ENCODE data around the gene BFSP2. TPM values are rescaled to one million over a fixed set of nuclear protein-coding genes. Genes with fewer than 3 reads are reported as not detected.
A peak's percentile ranks its signal among the peaks of the same experiment; 100 is the strongest.

Gene BFSP2
- total and polyA plus RNA-seq, 2 experiments from 2014 or later, result not detected

DNA sequence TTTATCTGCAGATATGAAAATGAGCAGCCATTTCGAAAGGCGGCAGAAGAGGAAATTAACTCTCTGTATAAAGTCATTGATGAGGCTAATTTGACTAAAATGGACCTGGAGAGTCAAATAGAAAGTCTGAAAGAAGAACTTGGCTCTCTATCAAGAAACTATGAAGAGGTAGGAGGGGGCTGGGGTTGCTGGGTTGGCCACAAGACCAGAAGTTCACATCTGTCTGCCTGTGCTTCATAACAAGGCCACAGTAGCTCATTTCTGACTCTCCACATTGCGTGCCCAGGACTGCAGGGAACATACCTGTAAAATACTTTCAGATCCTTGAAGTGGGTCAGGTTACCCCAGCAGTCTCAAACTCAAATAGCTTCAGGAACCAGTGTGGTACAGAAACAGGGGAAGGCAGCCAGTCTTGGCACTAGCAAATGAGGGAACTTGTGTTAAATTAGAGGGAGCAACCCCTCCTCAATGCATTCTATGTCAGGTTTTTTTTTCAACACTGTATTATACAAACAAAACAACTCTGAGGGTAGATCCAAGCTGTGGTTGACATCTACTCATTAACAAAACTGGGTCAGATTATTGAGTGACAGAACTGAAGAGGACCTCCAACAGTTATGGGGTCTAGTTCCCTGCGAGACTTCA, 48.7 kb downstream of the BFSP2 start:
- no peaks in the 10 kb centered on the region for H3K9me2 ChIP-seq (ENCODE audit: insufficient read depth)
- no peaks in the 10 kb centered on the region for H4K20me1 ChIP-seq (ENCODE audit: insufficient read depth)
- H3K4me1 ChIP-seq (ENCODE audit: insufficient read depth), result peaks cover 7% of the 10 kb centered on the region
- in situ Hi-C loops (cut with MboI), result no loop called here
- H3K4me2 ChIP-seq (ENCODE audit: unreplicated experiment), result no peak overlapping the region
- H3K9me3 ChIP-seq (ENCODE audit: low read depth), result no peaks in the 10 kb centered on the region
- DNase-seq, result no peak
- H3K79me2 ChIP-seq (ENCODE audit: insufficient read depth), result no peaks in the 10 kb centered on the region
- H3K27ac ChIP-seq, result no peak overlapping the region
- H2AFZ ChIP-seq, result no peak overlapping the region
- H3K9ac ChIP-seq, result no peak overlapping the region
- H3K4me3 ChIP-seq, result no peak overlapping the region
- no peaks in the 10 kb centered on the region for H3K36me3 ChIP-seq (ENCODE audit: low read depth)
- no peaks in the 10 kb centered on the region for H3F3A ChIP-seq (ENCODE audit: insufficient read depth)
- no peaks in the 10 kb centered on the region; the same call in 1 of the 2 replicates for H3K27me3 ChIP-seq (replicated peaks; ENCODE audit: insufficient read depth)
- 68 to 71% methylated on average over 4 of the region's 4 CpGs for WGBS, 2 experiments (ENCODE audit: low coverage in 1 of 2, low lambda C conversion rate in 2 of 2, missing lambda C conversion rate in 2 of 2)
- no peak for TF ChIP-seq EZH2phosphoT487 (IDR thresholded peaks at IDR 0.05; ENCODE audit: insufficient read depth, low read depth)
- TF ChIP-seq EZH2 (IDR thresholded peaks at IDR 0.05; ENCODE audit: insufficient read depth, poor library complexity, severe bottlenecking), result no peak

DNA sequence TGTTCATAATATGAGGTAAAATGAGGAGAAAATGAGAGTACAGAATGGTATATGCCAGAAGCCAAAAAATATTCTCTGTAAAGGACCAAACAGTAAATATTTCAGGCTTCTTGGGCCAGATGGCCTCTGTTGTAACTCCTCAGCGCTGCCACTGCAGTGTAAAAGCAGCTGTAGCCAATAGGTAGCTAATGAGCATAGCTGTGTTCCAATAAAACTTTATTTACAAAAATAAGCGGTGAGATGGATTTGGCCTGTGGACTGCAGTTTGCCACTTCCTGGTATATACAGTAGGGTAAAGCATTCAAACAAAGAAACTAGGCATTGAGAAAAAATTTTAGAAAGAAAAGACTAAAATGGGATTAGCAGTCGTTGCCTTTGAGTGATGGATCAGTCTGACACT, 51.5 kb downstream of the BFSP2 start:
- Histone ChIP-seq H3K4me3 (no peak overlapping the region), H3K9me2 (ENCODE audit: insufficient read depth) (no peaks in the 10 kb centered on the region), H3K4me1 (ENCODE audit: insufficient read depth) (peaks cover 7% of the 10 kb centered on the region), H3K27me3 (replicated peaks; ENCODE audit: insufficient read depth) (no peaks in the 10 kb centered on the region; the same call in none of the 2 replicates), H3K9me3 (ENCODE audit: low read depth) (no peaks in the 10 kb centered on the region), H3F3A (ENCODE audit: insufficient read depth) (no peaks in the 10 kb centered on the region), H3K9ac (no peak overlapping the region), H4K20me1 (ENCODE audit: insufficient read depth) (no peaks in the 10 kb centered on the region), H3K36me3 (ENCODE audit: low read depth) (no peaks in the 10 kb centered on the region), H3K79me2 (ENCODE audit: insufficient read depth) (no peaks in the 10 kb centered on the region), H3K4me2 (ENCODE audit: unreplicated experiment) (no peak overlapping the region), H3K27ac (no peak overlapping the region), H2AFZ (no peak overlapping the region)
- 77 to 78% methylated on average over 3 of the region's 3 CpGs for WGBS, 2 experiments (ENCODE audit: low coverage in 1 of 2, low lambda C conversion rate in 2 of 2, missing lambda C conversion rate in 2 of 2)
- TF ChIP-seq EZH2 (IDR thresholded peaks at IDR 0.05; ENCODE audit: insufficient read depth, poor library complexity, severe bottlenecking), result no peak
- TF ChIP-seq EZH2phosphoT487 (IDR thresholded peaks at IDR 0.05; ENCODE audit: insufficient read depth, low read depth), result no peak
- DNase-seq, result no peak
- in situ Hi-C loops (cut with MboI), result loop anchor here (25.0 kb wide), 1 partner anchor 361 kb away; the partner anchor contains the start of gene SRPRB

DNA sequence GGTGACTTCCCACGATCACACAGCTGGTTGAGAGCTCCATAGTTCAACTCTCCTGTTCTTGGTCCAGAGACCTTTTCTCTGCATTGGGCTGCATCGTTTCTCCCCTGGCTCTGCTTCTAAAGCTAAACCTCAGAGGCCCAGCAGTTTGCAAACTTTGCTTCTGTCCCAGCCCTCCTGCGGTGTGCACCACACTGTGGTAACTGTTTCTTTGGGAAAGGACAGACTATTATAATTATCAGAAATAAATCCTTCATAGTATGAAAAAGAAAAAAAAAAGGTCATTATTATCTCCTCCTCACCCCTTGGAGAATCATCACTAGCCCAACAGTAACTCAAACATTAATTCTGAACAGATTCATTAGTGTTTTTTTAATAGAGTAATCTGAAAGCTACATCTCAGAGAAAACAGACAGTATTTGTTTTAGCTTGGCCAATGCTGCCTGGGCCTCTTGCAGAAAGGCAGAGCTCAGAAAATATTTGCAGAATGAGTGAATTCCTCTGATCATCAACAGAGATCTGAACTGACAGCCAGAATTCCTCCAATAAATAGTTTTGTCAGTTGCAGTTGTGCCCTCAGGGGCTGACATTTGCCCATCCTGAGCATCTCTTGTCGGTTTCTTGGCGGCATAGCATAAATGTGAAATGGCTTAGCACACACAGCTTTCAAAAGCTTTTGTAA, 52.9 kb downstream of the BFSP2 start:
- in situ Hi-C loops (cut with MboI), result loop anchor here (25.0 kb wide), 1 partner anchor 360 kb away; the partner anchor contains the start of gene SRPRB
- H3K27ac ChIP-seq, result no peak overlapping the region
- no peak overlapping the region for H3K4me3 ChIP-seq
- no peak overlapping the region for H2AFZ ChIP-seq
- no peaks in the 10 kb centered on the region for H4K20me1 ChIP-seq (ENCODE audit: insufficient read depth)
- H3K9me3 ChIP-seq (ENCODE audit: low read depth), result no peaks in the 10 kb centered on the region
- no peaks in the 10 kb centered on the region for H3K9me2 ChIP-seq (ENCODE audit: insufficient read depth)
- TF ChIP-seq EZH2 (IDR thresholded peaks at IDR 0.05; ENCODE audit: insufficient read depth, poor library complexity, severe bottlenecking) (no peak), EZH2phosphoT487 (IDR thresholded peaks at IDR 0.05; ENCODE audit: insufficient read depth, low read depth) (no peak)
- 15 to 17% methylated on average over 5 of the region's 5 CpGs for WGBS, 2 experiments (ENCODE audit: low coverage in 1 of 2, low lambda C conversion rate in 2 of 2, missing lambda C conversion rate in 2 of 2)
- H3K36me3 ChIP-seq (ENCODE audit: low read depth), result no peaks in the 10 kb centered on the region
- H3K27me3 ChIP-seq (replicated peaks; ENCODE audit: insufficient read depth), result no peaks in the 10 kb centered on the region; the same call in none of the 2 replicates
- H3K4me1 ChIP-seq (ENCODE audit: insufficient read depth), result peaks cover 7% of the 10 kb centered on the region
- no peaks in the 10 kb centered on the region for H3F3A ChIP-seq (ENCODE audit: insufficient read depth)
- H3K9ac ChIP-seq, result no peak overlapping the region
- no peaks in the 10 kb centered on the region for H3K79me2 ChIP-seq (ENCODE audit: insufficient read depth)
- DNase-seq, result peak; percentile 13
- no peak overlapping the region for H3K4me2 ChIP-seq (ENCODE audit: unreplicated experiment)

DNA sequence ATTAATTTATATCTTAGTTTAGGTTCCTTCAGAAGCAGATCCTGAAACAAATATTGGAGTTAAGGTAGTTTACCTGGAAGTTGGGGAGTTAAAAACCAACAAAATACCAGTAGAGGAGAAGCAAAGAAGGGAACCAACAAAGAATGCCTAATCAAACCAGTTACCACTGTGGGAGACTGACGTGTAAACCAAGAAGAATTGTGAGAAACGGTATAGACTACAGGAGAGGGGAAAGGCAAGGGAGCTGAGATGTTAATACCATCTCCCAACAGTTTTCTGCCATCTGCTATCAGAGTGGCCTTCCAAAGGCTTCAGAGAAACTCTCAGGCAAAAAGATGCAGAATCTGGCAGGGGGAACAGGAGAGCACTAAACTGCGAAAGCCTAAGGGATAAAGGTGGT, 53.5 kb downstream of the BFSP2 start:
- DNase-seq, result no peak
- Histone ChIP-seq H3F3A (ENCODE audit: insufficient read depth) (no peaks in the 10 kb centered on the region), H3K9ac (no peak overlapping the region), H3K36me3 (ENCODE audit: low read depth) (no peaks in the 10 kb centered on the region), H3K9me2 (ENCODE audit: insufficient read depth) (no peaks in the 10 kb centered on the region), H3K27ac (no peak overlapping the region), H4K20me1 (ENCODE audit: insufficient read depth) (no peaks in the 10 kb centered on the region), H3K4me2 (ENCODE audit: unreplicated experiment) (no peak overlapping the region), H3K4me1 (ENCODE audit: insufficient read depth) (peaks cover 7% of the 10 kb centered on the region), H3K79me2 (ENCODE audit: insufficient read depth) (no peaks in the 10 kb centered on the region), H3K9me3 (ENCODE audit: low read depth) (no peaks in the 10 kb centered on the region), H3K27me3 (replicated peaks; ENCODE audit: insufficient read depth) (no peaks in the 10 kb centered on the region; the same call in none of the 2 replicates), H3K4me3 (no peak overlapping the region), H2AFZ (no peak overlapping the region)
- TF ChIP-seq EZH2 (IDR thresholded peaks at IDR 0.05; ENCODE audit: insufficient read depth, poor library complexity, severe bottlenecking), result no peak
- no peak for TF ChIP-seq EZH2phosphoT487 (IDR thresholded peaks at IDR 0.05; ENCODE audit: insufficient read depth, low read depth)
- in situ Hi-C loops (cut with MboI), result loop anchor here (25.0 kb wide), 1 partner anchor 359 kb away; the partner anchor contains the start of gene SRPRB
- 63 to 64% methylated on average over 3 of the region's 3 CpGs for WGBS, 2 experiments (ENCODE audit: low coverage in 1 of 2, low lambda C conversion rate in 2 of 2, missing lambda C conversion rate in 2 of 2)

Data from GM23248 (cell line).